Endothelial cell of hepatic sinusoid (primary cell): ENCODE data around the gene CNOT11.

ENCODE experiments used
- in situ Hi-C: cut with HindIII; loops from 2 replicates; pipeline ENCODE4 v1.10.0; 2017; ENCODE audit warnings: low sequenced_read_pairs

CNOT11 gene

DNA sequence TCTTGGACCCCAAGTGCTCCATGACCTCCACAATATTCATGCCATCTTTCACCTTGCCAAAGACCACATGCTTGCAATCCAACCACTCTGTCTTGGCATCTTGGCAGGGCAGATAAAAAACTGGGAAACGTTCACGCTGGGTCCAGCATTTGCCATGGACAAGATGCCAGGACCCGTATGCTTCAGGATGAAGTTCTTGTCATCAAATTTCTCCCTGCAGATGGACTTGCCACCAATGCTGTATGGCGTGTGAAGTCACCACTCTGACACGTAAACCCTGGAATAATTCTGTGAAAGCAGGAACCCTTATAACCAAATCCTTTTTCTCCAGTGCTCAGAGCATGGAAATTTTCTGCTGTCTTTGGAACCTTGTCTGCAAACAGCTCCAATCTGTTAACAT lies 21.5 kb downstream of the CNOT11 start:
- in situ Hi-C loops: no loop called here

DNA sequence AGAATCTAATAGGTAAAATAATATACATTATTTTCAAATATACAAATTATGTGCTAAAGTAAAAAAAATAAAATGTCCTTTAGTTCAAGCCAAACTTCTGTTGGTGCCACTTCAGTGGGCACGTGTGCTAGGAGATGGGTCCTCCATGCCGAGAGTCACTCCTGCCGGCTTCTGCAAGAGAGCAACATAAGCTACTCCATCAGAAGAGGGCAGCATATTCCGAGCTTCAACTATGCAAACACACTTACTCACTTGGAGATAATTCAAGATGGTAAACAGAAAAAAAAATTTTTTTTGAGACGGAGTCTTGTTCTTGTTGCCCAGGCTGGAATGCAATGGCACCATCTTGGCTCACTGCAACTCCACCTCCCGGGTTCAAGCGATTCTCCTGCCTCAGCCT lies 24.4 kb downstream of the CNOT11 start:
- in situ Hi-C loops: no loop called here

DNA sequence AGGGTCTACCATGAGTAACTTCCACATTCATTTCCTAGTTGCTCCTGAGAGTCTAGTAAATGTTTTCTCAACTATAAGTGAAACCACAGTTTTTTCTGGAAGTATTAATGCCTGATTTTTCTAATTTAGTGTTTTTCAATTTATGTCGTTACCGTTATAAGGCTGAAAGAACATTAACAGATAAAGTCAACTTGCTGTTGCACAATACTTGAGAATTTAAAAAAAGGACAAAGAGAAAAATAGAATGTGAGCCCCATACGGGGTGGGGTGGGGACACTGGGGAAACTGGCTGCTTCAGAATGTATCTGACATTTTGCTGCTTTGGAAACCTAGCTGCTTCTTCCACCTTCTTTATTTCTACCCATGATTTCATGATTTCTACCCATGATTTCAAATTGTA lies 26.2 kb downstream of the CNOT11 start:
- in situ Hi-C loops: no loop called here

DNA sequence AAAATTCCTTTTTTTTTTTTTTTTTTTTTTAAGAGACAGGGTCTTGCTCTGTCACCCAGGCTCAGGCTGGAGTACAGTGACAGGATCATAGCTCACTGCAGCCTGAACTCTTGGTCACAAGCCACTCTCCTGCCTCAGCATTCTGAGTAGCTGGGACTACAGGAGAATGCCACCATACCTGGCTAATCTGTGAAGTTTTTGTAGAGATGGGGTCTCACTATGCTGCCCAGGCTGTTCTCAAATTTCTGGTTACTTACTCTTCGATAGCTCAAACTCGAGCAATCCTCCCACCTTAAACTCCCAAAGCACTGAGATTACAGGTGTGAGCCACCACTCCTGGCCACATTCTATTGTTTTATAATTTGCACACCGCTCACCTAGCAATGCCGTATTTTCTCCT lies 28.8 kb downstream of the CNOT11 start:
- in situ Hi-C loops: no loop called here

DNA sequence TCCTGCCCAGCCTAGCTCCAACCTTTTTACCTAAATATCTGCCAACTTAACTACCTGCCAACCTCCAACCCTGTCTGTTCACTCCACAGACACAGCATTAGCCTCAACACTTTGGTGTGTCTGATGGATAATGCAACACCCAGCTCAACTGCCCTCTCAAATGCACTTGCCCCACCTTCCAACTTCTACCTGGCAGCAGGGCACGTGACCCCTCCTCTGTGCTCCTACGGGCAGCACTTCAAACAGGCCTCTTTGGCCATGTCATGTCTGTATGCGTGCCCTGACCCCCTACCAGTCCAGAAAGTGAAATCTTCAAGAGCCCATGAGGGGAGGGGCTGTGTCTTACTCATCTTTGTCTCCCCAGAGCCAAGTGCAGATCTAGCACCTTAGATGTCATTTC lies 30.3 kb downstream of the CNOT11 start:
- in situ Hi-C loops: no loop called here

DNA sequence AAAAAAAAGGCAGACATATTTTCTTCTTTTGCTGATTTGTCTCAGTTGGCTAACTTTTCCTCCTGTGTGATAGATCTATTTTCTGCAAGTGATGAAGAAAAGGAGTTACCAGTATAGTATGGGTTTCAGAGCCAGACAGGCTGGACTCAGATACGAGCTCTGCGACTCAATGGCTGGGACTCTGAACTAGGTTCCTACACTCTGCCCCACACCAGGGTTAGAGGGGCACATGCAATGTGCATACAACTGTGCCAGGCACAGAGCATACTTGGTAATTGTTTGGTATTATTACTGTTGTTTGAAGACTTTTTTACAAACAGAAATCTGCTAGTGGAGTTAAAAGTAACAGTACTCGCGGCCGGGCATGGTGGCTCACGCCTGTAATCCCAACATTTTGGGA lies 34.0 kb downstream of the CNOT11 start:
- in situ Hi-C loops: no loop called here

DNA sequence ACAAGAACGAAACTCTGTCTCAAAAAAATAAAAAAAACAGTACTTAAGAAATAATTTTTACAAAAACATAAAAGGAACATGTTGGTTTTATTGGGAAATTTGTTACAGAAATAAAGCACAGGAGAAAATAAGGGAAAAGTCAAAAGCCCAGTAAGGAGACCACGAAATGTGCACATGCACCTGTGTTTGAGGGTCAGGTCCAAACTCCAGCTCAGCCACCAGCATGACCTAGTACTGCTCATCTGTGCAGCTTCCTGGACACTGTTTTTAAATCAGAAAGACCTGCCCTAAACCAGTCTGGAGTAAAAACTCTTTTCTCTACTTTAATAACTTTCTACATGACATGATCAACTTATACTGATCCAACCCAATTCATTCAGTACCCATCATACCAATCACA lies 34.6 kb downstream of the CNOT11 start:
- in situ Hi-C loops: no loop called here

DNA sequence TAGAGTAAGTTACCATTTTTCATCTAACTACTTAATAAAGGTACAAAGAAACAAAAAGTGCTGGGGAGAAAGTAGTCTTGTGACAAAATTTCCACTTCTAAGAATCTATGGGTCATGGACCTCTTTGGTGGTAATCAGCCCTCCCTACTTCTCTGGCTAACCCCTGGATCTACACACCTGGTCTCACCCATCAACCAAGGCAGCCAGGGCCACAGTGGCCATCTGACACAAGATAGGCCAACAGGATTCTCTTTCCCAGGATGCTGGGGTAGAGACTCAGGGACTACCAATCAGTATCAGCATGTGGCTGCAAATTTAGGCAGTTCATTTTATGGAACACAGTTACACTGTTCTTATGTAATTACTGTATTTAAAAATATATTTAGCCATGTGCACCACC lies 38.0 kb downstream of the CNOT11 start:
- in situ Hi-C loops: no loop called here

DNA sequence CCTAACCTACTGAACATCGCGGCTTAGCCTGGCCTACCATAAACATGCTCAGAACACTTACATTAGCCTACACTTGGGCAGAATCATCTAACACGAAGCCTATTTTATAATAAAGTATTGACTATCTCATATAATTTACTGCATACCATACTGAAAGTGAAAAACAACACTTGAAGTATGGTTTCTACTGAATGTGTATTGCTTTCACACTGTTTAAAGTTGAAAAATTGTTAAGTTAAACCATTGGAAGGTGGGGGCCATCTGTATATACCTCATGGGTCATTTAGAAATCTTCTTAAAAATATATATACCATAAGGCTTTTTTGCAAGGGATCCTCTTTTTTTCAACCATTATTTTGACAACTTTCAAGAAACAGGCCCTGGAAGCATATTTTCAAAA lies 39.3 kb downstream of the CNOT11 start:
- in situ Hi-C loops: no loop called here

DNA sequence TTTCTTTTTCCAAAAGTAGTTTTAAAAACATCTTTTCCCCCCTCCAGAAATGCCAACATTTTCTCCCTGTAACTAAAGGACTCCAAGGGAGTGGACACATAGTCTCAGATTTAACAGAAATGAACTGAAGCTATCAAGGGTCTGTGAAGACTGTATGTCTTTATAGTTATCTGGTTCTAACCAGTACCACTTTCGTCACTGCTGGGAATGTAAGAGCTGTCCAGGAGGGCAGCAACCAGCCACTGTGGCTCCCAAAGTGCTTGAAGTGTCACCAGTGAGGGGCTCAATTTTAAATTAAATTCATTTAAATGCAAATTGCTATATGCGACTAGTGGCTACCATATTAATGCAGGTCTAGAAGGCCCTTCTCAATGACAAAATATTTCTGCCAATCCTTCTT lies 40.9 kb downstream of the CNOT11 start:
- in situ Hi-C loops: no loop called here

DNA sequence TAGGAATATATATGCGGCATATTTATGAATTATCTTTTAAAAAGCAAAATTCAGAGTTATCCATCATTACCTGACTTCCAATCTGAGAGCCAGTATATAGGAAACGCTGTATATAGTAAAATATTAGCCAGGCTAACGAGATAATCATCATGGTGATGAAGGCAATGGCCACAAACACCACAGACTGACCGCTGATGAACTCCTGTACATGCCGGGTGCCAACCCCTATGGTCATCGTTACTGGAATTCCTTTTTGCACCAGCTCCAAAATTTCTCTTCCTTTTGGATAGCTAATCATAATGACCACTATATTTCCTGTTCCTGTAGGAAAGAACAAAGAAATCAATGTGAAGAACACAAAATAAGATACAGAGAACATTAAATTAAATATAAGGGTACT lies 42.2 kb downstream of the CNOT11 start:
- in situ Hi-C loops: no loop called here

DNA sequence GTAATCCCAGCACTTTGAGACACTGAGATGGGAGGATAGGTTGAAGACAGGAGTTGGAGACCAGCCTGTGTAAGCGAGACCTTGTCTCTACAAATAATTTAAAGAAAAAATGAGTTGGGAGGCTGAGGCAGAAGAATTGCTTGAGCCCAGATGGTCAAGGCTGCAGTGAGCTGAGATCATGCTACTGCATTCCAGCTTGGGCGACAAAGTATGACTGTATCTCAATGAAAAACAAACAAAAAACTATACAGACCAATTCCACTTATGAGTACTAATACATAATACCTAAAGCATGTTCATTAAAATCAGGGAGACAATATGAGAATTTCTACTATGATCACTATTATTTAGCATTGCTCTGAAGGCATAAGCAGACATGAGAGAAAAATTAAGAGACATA lies 43.2 kb downstream of the CNOT11 start:
- in situ Hi-C loops: no loop called here

DNA sequence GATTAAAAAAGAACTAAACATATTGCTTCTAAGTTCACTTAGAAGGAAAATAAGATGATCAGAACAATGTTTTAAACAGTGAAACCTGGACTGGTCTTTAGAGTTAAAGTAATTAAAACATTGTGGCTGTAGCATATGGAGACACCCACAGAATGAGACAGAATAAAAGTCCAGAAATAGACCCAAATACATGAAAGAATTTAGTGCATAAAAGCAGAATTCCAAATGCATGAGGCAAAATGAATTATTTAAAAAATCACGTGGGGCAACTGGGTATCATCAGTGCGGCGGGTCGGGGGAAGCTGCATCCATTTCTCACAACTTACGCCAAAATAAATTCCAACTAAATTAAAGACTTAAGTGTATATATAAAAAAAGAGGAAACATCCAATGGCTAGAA lies 43.7 kb downstream of the CNOT11 start:
- in situ Hi-C loops: no loop called here

DNA sequence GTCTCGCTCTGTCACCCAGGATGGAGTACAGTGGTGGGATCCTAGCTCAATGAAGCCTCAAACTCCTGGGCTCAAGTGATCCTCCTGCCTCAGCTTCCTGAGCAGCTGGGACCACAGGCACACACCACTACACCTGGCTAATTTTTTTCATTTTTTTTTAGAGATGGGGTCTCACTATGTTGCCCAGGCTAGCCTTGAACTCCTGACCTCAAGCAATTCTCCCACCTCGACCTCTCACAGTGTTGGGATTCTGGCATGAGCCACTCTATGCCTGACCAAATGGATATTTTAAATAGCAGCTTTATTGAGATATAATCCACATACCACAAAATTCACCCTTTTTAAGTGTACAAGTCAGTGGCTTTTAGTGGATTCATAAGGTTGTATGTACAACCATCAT lies 44.7 kb downstream of the CNOT11 start:
- in situ Hi-C loops: no loop called here

DNA sequence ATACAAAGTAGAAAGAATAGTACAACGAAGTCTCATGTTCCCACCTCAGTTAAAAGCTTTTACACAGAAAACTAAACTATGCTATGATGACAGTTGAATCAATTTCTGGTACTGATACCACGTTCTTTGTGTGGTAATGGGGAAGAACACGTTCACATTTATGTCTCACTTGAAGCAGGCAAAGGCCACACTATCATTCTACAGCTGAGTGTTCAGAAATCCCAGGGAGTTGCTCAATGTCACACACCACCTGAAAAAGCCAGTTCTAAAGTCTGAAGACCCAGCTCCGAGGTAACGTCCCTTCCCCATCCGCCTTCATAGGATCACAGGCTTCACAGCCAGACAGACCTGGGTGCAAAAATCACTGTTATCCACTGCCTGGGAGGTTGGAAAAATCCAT lies 46.9 kb downstream of the CNOT11 start:
- in situ Hi-C loops: no loop called here

DNA sequence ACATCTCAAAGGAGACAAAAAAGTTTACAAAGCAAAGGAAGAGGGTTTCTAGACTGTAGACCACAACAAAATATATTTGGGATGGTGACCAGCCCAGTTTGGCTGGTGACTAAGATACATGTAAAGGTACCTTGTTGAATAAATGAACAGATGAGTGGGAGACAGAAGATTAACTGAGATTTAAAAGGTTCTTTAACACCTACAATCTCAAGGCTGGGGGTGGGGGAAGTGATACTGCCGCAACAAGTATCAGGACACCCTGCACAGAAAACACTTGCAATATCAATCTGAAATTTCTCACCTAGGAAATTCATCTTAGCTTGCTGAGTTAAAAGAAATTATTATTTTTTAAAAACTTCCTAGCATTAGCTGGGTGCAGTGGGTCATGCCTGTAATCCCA lies 47.5 kb downstream of the CNOT11 start:
- in situ Hi-C loops: no loop called here

DNA sequence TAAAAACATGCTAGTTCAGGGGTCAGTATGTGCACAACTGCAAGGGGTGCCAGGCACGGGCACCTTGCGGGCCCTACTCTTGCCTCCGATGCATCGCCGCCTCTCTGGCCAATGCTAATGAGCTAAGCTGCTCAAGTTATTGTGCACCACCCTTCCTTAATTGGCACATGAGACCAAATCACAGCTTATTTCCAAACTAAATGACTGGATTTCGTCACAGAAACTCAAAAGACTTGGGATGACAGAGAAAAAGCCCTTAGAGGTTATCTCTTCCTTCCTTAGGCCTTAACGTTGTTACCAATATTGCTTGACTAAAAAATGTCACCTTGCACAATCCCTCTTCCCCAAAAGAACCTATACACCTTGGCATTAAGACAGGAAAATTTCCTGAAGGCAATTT lies 48.1 kb downstream of the CNOT11 start:
- in situ Hi-C loops: no loop called here

DNA sequence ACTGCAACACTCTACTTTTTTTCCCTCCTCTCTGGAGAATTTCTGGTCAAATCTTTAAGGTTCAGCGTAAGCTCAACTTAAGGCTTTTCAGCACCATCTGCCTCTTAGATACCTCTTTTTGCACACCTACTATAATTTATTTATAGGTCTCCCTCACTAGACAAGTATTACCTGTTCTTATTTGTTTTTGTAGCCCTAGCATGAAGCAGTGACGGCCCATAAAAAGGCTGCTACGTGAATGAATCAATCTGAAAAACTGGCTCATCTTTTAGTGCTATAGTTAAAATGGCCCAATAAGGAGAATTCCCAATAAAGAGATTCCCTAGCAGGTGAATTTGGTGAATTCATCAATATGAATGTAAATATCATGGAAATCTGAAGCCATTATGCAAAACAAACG lies 49.3 kb downstream of the CNOT11 start:
- in situ Hi-C loops: no loop called here

DNA sequence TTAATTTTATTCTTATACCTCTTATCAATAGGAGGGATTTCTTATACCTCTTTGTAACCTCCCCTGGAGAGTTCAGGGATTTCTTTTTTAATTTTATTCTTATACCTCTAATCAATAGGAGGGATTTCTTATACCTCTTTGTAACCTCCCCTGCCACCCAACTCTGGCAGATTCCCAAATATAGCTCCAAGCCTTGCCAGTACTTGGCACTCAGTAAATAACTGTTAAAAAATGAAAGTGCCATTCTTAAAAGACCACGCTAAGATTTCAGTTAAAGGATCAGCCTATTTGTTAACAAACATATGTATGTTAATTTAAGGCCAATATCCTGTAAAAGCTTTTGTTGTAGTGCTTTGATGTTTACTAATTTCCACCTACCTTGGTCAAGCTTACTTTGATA lies 51.0 kb downstream of the CNOT11 start:
- in situ Hi-C loops: no loop called here

DNA sequence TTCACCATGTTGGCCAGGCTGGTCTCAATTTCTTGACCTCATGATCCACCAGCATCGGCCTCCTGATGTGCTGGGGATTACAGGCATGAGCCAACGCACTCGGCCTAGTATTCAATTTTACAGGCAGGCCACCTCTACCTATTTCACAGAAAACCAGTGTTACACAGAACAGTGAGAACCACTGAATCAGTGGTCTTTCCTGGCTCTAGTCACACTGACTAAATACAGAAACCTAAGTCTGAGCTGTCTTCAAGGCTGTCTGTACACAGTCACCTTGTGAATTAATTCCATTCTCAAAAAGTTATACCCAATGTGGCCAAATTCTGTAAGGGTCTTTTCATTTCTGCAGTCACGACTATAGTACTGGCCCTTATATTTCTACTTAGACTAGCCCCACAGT lies 52.3 kb downstream of the CNOT11 start:
- in situ Hi-C loops: no loop called here

DNA sequence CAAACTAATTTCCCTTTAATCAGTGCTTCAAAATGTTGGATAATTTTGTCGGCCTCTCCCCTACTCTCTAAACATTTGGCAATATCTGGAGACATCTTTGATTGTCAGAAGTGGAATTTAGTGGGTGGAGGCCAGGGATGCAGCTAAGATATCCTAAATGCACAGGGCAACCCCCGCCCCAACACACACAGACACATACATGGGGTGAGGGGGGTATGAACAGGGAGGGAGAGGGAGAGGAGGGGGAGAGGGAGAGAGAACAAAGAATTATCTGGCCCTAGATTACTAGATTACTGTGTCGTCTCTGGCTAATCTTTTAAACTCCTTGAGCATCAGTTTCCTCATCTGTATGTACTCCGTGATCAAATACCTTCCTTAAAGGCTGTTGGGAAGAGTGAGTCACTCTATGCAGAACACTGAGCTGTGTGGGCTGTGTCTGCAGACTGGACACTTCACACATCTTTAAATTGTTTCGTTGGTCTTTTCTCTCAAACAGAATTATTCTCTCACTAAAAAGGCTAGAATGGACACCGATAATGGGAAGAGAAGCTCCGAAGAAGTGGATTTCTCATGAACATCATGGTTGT lies 52.9 kb downstream of the CNOT11 start:
- in situ Hi-C loops: no loop called here

DNA sequence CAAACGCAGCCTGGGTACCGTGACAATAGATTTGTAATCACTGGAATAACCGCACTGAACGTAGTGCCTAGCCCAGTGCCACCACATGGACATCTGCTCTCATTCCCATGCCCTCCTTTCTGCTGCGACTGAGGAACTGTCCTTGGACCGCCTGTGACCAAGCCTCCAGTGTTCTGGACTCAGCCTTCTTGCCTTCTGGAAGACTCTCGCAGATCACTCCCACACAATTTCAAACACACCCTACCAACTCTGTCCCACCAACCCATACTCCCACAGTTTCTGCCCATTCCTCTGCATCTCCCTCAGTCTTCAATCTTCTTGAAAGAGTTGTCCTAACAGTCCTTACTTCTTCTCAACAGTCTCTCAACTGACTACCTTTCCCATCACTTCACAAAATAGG lies 53.7 kb downstream of the CNOT11 start:
- in situ Hi-C loops: no loop called here

DNA sequence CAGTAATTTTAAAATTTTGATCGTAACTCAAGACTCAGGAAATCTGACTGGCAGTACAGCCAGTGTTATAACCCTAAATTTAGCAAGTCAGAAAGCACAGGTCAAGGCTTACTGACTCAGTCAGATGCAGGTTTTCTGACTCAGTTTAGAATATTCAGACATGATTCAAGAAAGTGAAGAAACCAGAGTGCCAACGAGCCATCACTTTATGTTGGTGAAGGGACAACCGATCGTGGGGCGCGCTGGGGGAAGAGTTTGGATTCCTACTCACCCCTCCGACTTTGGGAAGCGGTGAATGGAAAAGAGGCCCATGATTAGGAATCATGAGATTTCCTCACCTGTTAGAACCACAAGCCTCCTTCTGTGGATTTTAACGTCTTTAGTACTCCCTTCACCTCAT lies 54.8 kb downstream of the CNOT11 start:
- in situ Hi-C loops: no loop called here

DNA sequence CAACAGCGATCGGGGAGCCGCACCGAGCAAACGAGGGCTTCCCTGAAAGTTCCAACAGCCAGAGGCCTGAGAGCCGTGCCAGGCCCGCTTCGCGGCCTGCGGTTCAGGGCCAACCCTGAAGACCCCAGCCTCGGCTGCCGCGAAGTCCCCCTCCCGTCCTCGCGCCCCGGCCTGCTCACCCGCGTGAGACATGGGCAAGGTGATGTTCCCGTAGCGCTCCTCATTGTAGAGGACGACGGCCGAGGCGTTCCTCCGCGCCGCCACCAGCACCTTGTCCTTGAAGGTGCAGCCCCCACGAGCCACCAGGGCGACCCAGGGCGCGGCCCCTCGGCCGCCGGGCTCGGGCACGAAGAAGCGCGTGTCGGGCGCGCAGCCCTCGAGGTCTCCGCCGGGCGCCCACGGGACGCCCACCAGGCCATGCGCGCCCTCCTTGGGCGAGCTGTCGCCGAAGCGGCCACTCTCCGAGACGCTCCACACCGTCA lies 55.3 kb downstream of the CNOT11 start:
- in situ Hi-C loops: no loop called here
